Sigmoid colon (tissue), 4 donors: ENCODE results near the gene KIF13A.

Experiments
- CTCF ChIP-seq, 4 experiments: fragments of 450-650 bp in 3 of 4; fragments of 200-600 bp in 1 of 4; IDR thresholded peaks; one replicate each; pipeline ENCODE4 v1.5.1; 2016 to 2019; ENCODE audit warnings: antibody characterized with exemption in 4 of 4, mild to moderate bottlenecking in 3 of 4, moderate library complexity in 2 of 4
- EP300 ChIP-seq, 4 donors: sonication (generic); formaldehyde crosslinking; IDR thresholded peaks; one replicate each; pipeline ENCODE4 v1.6.1; 2017; ENCODE audit warnings: antibody characterized with exemption in 4 of 4
- POLR2A ChIP-seq, 2 donors: fragments of 450-650 bp; IDR thresholded peaks; one replicate each; pipeline ENCODE4 v1.6.1; 2016; ENCODE audit warnings: antibody characterized with exemption in 2 of 2, mild to moderate bottlenecking in 2 of 2, moderate library complexity in 2 of 2
- POLR2AphosphoS5 ChIP-seq, 4 donors: sonication (generic); formaldehyde crosslinking; IDR thresholded peaks; one replicate each; pipeline ENCODE4 v1.6.1; 2017; ENCODE audit warnings: antibody characterized with exemption in 4 of 4

DNA sequence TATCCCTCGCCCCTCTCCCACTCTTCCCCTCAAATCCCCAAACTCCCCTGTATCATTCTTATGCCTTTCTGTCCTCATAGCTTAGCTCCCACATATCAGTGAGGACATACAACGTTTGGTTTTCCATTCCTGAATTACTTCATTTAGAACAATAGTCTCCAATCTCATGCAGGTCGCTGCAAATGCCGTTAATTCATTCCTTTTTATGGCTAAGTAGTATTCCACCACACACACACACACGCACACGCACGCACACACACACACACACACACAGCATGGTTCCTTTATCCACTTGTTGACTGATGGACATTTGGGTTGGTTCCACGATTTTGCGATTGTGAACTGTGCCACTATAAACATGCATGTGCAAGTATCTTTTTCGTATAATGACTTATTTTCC, 112.7 kb downstream of the KIF13A start:
- TF ChIP-seq EP300 (IDR thresholded peaks at IDR 0.05): no peak
- TF ChIP-seq POLR2AphosphoS5 (IDR thresholded peaks at IDR 0.05): no peak
- no peak for TF ChIP-seq POLR2A (IDR thresholded peaks at IDR 0.05)
- TF ChIP-seq CTCF (IDR thresholded peaks at IDR 0.05): no peak
